Superior temporal gyrus (tissue), 1 donor: ENCODE data around the gene FGGY.
"Not testable (repeated sequence)": the region's sequence is repeated elsewhere in the genome, so short reads cannot be mapped to it uniquely, and the experiment has no call there.

Experiments
- DNase-seq: peaks from one replicate; pipeline ENCODE4 v3.0.0-alpha.2; 2016; ENCODE audit errors: extremely low spot score

The FGGY gene

DNA sequence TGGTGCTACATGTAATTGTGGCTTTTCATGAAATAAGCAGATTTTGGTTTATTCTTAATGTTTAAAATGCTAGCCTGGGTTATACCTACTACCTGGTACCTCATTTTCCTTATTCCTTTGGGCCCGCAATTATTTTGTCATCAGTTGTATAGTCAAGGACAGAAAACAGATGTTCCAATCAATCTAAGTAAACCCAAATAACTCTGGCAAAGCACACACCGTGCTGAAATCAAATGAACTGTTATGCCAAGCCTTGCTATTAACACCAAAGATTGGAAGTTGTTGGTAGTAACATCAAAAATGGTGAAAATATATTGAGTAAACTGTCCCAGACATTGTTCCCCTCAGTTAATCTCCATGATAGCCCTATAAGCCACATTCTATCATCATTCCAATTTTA, 248.9 kb downstream of the FGGY start:
- DNase-seq: no peak

DNA sequence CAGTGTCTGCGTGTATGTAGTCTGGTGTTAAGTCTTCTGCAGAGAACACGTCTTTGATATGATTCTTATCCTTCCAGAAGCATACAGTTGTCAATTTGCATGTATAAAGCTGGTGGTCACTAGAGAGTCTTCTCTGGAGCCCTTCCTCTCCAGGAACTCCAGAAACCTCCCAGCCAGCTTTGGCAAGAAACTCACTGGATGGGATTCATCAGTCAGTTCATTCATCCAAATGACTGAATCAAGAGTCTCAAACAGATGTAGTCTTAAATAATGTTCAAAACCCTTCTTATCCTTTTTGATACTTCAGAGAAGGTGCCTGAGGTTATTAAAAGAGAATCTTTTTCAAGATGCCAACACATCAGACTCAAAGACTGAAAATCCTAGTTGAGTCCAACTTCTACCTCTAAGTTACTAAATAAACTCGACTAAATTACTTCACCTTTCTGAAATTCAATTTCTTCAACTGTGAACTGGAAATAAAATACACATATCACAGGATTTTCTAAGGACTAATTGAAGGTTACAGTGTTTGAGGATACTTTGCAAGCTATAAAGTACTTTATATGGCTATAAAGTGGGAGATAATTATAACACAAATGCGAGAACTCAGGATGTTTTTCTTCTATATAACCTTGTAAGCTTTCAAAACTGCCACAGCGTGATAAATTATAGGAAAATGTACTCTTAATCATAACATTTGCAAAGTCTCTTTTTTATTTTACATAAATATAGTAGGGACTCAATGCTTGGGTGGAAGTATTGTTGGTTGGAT, 252.4 kb downstream of the FGGY start:
- DNase-seq: no peak

DNA sequence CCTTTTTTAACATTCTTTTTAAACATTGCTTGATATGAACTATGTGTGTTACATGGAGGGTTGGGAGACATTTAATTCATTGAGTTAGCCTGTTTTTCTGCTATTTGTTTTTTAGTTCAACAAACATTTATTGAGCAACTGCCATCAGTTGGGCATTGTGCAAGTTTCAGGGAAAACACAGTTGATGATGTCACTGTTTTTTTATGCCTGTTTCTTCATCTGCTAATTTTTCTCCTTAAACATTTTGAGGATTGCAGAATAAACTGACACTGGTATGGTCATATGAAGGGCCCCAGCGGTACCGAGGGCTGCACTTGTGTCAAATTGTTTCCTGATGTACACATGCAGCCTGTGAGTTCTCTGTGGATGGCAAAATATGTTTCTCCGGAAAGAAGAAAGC, 253.0 kb downstream of the FGGY start:
- DNase-seq: no peak

DNA sequence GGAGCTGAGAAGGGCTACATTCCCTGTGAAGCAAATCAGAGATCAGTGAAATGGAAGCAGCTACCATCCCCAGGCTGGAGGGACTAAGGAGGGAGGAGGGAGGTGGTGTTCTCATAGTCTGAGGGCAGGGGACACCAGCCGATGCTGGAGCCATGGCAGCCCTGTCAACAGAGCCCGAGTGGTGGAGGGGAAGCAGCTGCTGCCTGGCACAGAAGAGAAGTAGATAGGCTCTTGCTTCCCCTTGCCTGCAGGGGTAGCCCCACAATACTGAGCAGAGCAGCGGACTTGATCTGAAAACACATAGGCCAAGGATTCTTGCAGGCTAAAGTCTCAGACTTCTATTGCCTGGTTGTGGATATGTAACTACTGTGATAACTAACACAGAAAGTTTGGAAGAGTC, 255.1 kb downstream of the FGGY start:
- no peak for DNase-seq

DNA sequence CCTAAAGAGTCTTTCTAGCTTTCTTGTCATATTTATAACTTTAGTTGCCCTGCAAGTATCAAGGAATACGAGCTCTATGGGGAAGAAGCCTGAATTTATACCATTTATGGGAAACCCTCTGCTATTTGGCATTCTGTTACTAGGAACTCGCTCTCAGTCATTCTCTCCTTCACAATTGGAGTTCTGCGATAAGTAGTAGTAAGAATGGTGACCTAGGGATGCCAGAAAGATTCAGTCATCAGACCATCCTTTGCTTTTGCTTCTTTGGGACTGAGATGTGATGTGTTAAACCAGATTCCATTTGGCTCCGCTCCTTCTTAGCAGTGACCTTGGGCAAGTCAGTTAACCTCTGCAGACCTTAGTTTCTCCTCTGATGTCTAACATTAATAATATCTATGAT, 256.5 kb downstream of the FGGY start:
- no peak for DNase-seq

DNA sequence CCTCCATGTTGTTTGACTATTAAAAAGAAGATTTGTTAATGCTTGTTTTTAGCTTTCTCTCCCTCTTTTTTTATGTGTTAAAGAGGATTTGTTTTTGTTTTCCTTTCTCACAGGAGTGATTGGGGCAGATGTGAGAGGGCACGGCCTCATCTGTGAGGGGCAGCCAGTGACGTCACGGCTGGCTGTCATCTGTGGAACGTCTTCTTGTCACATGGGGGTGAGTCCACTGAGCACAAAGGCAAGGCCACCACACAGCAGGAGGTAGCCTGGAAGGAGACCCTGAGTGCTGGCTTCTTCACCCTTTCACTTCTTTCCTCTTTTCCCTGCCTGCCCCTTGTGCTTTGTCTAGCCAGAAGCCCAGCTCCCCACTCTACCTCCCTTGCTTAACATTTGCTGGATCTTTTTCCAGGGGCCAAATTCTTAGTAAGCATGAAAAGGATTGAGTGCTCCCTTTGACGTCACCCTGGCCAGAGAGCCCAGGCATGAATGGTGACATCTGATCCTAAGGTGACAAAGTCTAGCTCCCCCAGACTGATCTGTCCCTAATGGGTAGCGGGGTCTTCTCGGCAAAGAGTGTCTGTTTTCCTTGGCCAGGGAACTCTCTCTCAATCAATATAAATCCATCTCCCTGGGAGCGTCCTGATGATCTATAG, 257.2 kb downstream of the FGGY start:
- no peak for DNase-seq

DNA sequence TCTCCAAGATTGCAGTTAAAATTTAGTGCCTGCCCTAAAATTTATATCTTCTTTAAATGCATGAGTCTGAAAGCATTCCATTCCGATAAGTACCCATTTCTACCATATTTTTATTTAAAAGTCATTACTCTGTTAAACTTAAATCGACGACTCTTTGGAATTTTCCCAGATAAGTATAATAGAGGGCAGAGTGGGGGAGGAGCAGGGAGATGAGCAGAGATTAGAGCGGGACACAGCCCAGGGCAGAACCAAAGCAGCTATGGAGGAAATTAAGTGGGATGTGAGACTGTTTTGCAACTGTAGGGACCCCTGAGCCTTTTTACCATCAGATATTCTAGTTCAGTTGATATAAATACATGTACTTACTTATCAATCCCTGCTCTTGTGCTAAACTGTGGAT, 257.9 kb downstream of the FGGY start:
- DNase-seq: no peak

DNA sequence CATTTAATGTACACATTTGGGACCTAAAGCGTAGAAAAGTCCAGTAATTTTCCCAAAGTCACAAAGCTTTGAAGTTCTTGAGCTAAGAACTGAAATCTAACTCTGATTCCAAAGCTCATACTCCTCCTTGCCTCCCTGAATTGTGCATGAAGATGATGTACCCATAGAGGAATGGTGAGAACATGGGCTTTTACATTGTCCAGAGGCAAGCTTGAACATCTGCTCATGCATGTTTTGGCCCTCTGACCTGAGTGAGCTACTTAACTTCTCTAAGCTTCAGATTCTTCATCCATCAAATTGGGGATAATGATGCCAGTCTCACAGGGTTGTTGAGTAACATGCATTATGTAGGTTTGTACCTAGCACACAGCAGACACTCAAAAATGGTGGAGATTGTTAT, 259.5 kb downstream of the FGGY start:
- no peak for DNase-seq

DNA sequence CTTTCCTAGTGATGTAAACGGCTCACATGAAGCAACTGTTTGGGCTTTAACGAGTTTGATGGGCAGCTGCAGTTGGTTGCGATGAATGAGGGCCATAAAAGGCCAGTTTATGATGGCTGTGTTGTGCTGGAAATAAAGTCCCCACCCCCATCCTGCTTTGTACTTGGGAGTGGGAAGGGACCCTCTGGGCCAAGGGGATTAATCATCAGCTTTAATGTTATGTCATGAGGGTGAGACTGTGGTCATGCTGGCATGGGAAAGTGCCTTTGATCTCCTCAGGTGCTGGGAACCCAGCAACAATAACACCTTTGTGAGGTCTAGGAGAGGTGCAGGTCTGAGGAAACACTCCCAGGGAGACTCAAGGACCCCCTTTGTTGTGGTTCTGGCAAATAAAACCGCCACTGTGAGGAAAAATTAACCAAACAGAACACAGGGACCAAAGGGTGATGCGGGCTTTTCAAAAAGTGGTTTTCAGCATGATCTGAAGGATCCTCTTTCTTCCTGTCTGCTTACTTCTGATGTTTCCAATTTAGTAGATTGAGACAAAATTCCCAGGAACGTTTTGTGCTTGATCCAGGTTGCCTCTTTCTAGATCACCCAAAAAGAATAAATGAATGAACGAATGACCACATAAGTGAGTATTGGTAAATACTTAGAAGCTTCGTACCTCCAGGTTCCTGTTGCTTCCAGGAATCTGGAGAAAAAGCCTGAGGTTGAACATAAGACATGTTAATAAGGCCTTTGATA, 260.1 kb downstream of the FGGY start:
- no peak for DNase-seq

DNA sequence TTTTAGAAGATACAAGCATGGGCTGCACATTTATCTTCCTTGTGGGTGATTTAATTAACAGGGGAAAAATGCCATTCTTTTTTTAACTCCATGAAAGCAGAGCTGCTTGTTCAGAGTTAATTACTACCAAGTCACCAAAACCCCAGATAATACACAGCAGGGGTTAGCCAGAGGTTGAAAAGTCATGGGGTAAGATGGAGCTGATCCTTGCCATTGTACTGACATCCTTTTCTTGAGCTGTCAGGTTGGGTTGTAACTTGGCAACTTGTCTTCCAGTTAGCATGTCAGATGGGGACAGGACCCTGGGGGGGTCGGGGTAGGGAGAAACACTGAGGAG, 260.6 kb downstream of the FGGY start:
- no peak for DNase-seq

DNA sequence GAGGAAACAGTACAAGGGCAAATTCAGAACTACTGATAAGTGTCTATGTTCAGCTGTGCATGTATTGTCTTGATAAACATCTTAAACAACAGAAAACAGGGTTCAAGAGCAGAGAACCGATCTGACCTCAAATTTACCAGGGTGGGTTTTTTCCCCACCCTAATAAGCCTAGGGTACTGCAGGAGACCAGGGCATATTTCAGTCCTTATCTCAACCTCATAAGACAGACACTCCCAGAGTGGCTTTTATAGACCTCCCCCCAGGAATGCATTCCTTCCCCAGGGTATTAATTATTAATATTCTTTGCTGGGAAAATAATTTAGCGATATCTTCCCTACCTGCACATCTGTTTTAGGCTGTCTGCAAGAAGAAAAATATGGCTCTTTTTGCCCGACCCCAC, 261.7 kb downstream of the FGGY start:
- DNase-seq: not testable (repeated sequence)

DNA sequence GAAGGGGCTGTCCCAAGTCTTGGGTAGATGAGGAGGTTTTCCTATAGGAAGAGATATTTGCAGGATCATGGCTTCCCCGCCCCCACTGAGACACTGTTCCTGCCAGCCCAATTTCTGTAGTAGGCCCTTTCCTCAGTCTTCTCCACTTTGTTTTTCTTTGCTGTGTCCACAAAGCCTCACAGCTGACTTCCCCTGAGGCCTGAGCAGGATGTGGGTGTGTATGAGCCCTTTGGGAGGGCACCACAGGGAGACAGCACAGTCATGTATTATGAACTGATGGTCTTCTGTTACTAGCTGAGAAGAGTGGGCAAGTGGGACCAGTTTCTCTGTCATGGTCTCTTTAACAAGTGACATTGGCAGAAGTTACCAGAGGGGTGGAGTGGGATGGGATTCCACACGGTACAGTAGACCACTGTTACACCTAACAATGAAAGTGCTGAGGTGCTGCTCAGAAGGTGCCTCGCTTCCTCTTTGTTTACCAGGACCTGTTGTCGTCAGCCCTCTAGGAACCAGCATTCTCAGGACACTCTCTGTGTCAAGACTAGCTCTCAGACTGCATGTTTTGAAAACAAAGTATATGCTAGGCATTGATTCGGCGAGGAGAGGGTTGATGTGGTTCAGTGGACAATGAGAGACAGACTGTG, 264.0 kb downstream of the FGGY start:
- no peak for DNase-seq

DNA sequence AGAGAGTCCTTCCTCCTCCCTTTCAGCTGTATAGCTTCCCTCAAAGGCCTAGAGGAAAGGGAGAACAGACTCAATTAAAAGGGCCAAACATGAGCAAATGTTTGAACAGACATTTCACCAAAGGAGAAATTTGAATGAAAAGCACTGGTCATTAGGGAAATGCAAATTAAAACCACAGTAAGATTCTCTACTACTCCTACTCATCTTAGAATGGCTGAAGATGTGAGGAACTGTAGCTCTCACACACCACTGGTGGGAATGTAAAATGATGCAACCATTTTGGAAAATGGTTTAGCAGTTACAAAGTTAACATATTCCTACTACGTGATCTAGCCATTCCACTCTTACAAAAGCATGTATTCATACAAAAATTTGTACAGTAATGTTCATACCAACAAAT, 264.9 kb downstream of the FGGY start:
- no peak for DNase-seq

DNA sequence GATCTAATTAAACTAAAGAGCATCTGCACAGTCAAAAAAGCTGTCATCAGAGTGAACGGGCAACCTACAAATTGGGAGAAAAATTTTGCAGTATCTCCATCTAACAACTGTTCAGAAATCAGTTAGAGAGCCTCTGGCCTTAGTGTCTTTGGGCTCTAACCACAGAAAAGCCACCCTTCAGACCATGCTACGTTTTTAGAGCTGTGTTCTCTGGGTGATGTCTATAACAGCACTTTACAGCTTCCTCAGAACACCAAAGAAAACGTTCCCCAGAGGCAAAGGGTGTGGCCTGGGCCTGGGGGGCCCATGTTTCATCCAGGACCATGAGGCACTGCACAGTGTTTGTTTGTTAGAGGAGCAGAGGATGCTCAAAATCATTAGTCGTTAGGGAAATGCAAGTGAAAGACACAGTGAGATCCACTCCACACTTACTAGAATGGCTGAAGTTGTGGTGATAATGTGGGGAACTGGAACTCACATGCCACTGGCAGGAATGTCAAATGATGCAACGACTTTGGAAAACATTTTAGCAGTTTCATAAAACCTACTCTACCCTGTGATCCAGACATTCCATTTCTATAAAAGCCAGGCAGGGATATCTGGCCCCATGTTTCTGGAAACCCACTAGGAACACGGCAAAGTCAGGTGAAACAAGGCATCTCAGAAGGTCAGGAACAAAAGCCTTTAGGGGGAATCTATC, 267.4 kb downstream of the FGGY start:
- DNase-seq: no peak

DNA sequence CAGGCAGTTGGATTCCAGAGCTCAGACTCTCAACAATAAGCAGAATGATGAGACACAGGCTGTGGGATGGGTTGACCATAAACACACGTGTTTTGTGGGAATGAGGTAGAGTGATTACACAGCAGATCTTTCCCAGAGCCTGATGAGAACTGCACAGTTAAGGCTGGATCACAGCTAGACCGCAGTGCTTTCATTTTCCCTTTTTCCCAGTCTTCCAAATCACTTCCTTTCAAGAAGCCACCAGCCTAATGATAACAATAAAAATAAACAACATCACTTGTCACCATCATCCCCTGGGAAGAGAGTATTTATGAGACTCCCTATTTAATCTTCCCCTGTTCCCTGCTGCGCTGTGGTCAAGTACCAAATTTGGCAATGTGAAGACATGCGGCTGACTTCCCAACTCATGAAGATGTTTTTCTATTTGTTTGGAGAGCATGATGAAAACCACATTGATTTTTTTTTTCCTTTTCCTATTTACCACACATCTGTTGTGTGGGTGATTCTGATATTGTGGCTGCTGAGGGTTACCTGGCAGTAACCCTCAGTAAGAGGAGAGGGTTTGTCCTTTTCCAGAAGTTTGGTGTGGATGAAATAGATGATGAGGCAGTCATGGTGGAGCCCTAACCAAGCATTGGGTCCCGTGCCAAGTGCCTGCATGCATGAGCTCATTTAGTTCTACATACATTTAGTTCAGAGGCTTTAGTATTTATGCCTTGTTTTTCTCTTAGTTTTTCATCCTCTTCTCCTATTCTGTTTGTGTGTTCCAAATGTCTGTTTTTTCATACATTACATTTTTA, 268.9 kb downstream of the FGGY start:
- DNase-seq: no peak

DNA sequence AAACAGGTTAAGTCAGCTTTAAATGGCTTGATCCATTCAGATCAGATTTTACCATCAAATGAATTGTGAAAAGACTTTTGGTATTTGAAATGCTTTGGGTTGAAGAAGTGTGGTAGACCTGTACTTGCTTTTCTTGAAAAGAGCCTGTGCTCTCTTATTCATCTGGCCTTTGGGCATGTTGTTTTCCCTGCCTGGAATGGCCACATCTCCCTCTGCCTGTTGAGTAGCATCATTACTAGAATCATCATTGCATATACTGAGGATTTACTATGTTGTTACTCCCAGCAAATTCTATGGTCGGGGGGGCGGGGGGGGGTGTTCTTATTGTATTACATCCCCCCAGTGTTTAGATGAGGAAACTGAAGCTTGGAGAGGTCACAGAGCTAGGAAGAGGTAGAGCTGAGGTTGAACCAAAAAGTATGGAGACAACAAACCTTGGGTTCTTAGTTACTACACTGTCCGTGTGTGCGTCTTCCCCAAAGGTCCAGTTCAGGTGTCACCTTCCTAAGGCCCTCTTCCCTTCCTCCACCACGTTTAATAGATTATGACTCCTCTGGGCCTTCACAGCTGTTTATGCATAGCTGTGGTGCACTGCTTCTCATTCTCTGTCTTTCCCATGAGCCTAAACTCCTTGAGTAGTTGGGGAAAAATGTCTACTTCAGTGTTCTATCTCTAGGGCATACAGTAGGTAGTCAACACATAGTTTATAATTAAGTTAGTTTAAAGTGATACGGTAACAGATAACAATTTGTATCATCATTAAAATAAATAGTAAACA, 271.5 kb downstream of the FGGY start:
- no peak for DNase-seq

DNA sequence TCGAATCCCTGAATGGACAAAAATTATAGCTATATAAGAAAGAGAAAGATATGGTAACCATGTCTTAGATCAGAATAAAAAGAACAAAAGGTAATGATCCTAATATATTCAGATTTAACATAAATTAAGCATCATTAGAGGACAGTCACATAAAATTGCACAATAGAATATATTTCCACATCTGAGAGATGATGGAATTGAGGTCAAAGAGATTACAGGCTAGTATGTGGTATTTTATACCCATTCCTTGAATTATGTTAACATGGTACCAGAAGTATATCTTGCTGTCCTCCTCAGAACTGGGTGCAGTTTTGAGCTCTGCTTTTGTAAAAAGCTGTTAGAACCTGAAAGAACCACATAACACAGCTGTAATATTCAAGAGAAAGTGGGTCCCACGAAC, 272.3 kb downstream of the FGGY start:
- DNase-seq: no peak

DNA sequence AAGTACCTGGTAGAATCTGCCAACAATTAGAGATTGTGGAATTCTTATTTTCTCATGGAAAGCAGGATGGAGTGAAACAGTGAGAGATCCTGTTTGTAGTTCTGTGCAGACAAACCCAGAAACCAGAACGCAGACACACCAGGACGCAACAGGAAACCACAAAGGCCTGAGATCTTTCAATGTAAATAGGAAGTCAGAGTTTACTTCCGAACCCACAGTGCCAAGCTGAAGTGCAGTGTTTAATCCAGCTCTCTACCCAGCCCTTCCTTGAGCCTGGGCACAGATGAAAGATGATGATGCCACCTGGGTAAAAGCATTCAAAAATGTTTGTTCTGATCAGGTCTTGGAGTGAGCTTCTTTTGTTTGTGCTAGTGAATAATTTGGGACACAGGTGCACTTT, 273.6 kb downstream of the FGGY start:
- DNase-seq: no peak

DNA sequence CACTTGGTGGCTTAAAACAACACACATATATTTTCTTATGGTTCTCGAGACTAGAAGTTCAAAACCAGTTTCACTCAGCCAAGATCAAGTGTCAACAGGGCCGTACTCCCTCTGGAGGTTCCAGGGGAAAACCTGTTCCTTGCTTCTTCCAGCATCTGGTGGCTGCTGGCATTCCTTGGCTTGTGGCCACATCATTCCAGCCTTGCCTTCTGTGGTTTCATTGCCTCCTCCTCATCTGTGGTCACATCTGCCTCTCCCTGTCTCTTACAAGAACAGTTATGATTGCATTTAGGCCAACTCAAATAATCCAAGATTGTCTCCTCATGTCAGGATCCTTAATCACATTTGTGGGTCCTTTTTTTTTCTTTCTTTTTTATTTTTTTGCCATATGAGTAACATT, 277.2 kb downstream of the FGGY start:
- DNase-seq: no peak

DNA sequence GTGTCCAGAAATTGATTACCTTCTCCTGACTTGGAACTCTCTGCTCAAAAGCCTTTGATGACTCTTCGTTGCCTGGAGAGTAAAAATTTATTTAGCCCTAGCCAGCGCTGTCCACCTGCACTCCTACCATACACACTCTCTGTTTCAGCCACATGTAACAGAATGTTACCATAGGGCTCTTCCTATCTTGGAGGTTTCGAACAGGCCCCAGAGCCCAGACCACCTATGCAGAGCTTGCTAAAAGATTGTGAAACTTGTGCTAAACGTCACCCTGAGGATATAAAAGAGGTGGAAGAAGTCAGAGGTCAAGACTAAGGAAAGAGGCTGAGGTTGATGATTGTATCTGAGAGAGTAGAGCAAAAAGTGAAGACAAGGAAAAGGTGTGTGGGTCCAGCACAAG, 280.9 kb downstream of the FGGY start:
- DNase-seq: no peak
